Mesenchymal stem cell (in vitro differentiated cells and primary cell): Measurements from ENCODE around the gene R3HDM4.
A peak's percentile ranks its signal among the peaks of the same experiment; 100 is the strongest.

Source experiments
- DNase-seq: peaks from one replicate; pipeline ENCODE4 v3.0.0-alpha.2; 2013
- H2AFZ ChIP-seq: one replicate; pipeline ENCODE4 v1.6.1; 2013; ENCODE audit warnings: low read depth, mild to moderate bottlenecking, control low read depth, inconsistent platforms, low read length, moderate library complexity
- H2AK5ac ChIP-seq: 2 replicates; pipeline ENCODE4 v1.6.1; 2013; ENCODE audit warnings: low read length, moderate library complexity, mild to moderate bottlenecking, inconsistent platforms; ENCODE audit not compliant: severe bottlenecking
- H2BK120ac ChIP-seq: one replicate; pipeline ENCODE4 v1.6.1; 2013; ENCODE audit warnings: low read depth, mild to moderate bottlenecking, inconsistent platforms, low read length, moderate library complexity
- H2BK12ac ChIP-seq, 2 experiments: one replicate each; pipeline ENCODE4 v1.6.1; 2013; ENCODE audit warnings: inconsistent platforms in 2 of 2, low read length in 2 of 2, mild to moderate bottlenecking in 2 of 2, moderate library complexity in 2 of 2, control low read depth in 1 of 2
- H2BK15ac ChIP-seq: one replicate; pipeline ENCODE4 v1.6.1; 2013; ENCODE audit warnings: mild to moderate bottlenecking, low read depth, inconsistent platforms; ENCODE audit not compliant: poor library complexity, severe bottlenecking
- H2BK5ac ChIP-seq: 2 replicates; pipeline ENCODE4 v1.6.1; 2013; ENCODE audit warnings: low read depth, mild to moderate bottlenecking, low read length, control low read depth, inconsistent platforms; ENCODE audit not compliant: poor library complexity, severe bottlenecking
- H3K14ac ChIP-seq, 2 experiments: one replicate each; pipeline ENCODE4 v1.6.1; 2013; ENCODE audit warnings: inconsistent platforms in 2 of 2, low read length in 2 of 2, control low read depth in 1 of 2, mild to moderate bottlenecking in 1 of 2, moderate library complexity in 1 of 2
- H3K18ac ChIP-seq, 2 experiments: one replicate each; pipeline ENCODE4 v1.6.1; 2013; ENCODE audit warnings: inconsistent platforms in 2 of 2, low read length in 2 of 2, control low read depth in 1 of 2, low read depth in 1 of 2, mild to moderate bottlenecking in 1 of 2
- H3K23ac ChIP-seq, 2 experiments: one replicate each; pipeline ENCODE4 v1.6.1; 2013; ENCODE audit warnings: inconsistent platforms in 2 of 2, low read length in 2 of 2, mild to moderate bottlenecking in 2 of 2, moderate library complexity in 2 of 2, control low read depth in 1 of 2
- H3K27ac ChIP-seq: 2 replicates; pipeline ENCODE4 v1.5.1; 2013; ENCODE audit warnings: mild to moderate bottlenecking, moderate library complexity, low read length, control low read depth, inconsistent platforms; ENCODE audit not compliant: poor library complexity, severe bottlenecking
- H3K27me3 ChIP-seq, 2 experiments: 2 replicates each; pipeline versions ENCODE4 v1.6.1 to v1.7.0; 2013; ENCODE audit warnings: low read length in 2 of 2, mild to moderate bottlenecking in 2 of 2, moderate library complexity in 2 of 2, control low read depth in 1 of 2, inconsistent platforms in 1 of 2; ENCODE audit not compliant: control insufficient read depth in 1 of 2, insufficient read depth in 1 of 2
- H3K36me3 ChIP-seq, 2 experiments: 2 replicates each; pipeline versions ENCODE4 v1.6.1 to v1.7.0; 2013; ENCODE audit warnings: low read length in 2 of 2, control low read depth in 1 of 2, inconsistent platforms in 1 of 2, low read depth in 1 of 2, mild to moderate bottlenecking in 1 of 2; ENCODE audit not compliant: insufficient read depth in 2 of 2, control insufficient read depth in 1 of 2
- H3K4ac ChIP-seq, 2 experiments: one replicate each; pipeline ENCODE4 v1.6.1; 2013; ENCODE audit warnings: inconsistent platforms in 2 of 2, low read length in 2 of 2, mild to moderate bottlenecking in 2 of 2, moderate library complexity in 2 of 2, control low read depth in 1 of 2, low read depth in 1 of 2
- H3K4me1 ChIP-seq: 2 replicates; pipeline ENCODE4 v1.6.1; 2013; ENCODE audit warnings: low read depth, low read length, control low read depth; ENCODE audit not compliant: control insufficient read depth, insufficient read depth
- H3K4me2 ChIP-seq: 2 replicates; pipeline ENCODE4 v1.6.1; 2013; ENCODE audit warnings: low read length, mild to moderate bottlenecking, inconsistent platforms; ENCODE audit not compliant: poor library complexity, severe bottlenecking
- H3K4me3 ChIP-seq, 2 experiments: 2 replicates each; pipeline versions ENCODE4 v1.5.1 to v1.7.0; 2013; ENCODE audit warnings: low read length in 2 of 2, mild to moderate bottlenecking in 2 of 2, control low read depth in 1 of 2, low read depth in 1 of 2; ENCODE audit not compliant: insufficient read depth in 1 of 2
- H3K79me1 ChIP-seq: replicated peaks from 2 replicates; pipeline ENCODE4 v1.6.1; 2013; ENCODE audit warnings: mild to moderate bottlenecking, control low read depth, low read length, inconsistent platforms; ENCODE audit not compliant: poor library complexity, severe bottlenecking
- H3K9ac ChIP-seq: 2 replicates; pipeline ENCODE4 v1.7.0; 2013; ENCODE audit warnings: mild to moderate bottlenecking, low read length, moderate library complexity
- H3K9me3 ChIP-seq: 2 replicates; pipeline ENCODE4 v1.7.0; 2013; ENCODE audit warnings: mild to moderate bottlenecking, low read length; ENCODE audit not compliant: control insufficient read depth
- H4K8ac ChIP-seq: one replicate; pipeline ENCODE4 v1.6.1; 2013; ENCODE audit warnings: inconsistent platforms, mild to moderate bottlenecking, low read length, moderate library complexity
- H4K91ac ChIP-seq: one replicate; pipeline ENCODE4 v1.6.1; 2013; ENCODE audit warnings: mild to moderate bottlenecking, low read length, inconsistent platforms
- WGBS: methylation state at CpG from one replicate; pipeline ENCODE4 v1.1.7; 2013; ENCODE audit warnings: mixed read lengths; 5-methylcytosine and 5-hydroxymethylcytosine counted together

The R3HDM4 gene

GRCh38 chr19:919199-920050, 6.4 kb upstream of the R3HDM4 start:
- Histone ChIP-seq H2BK5ac (no peak overlapping the region), H3K4me2 (peak overlapping the region; percentile 45), H3K14ac (no peak overlapping the region), H3K27ac (no peak overlapping the region), H3K36me3 (no peaks in the 10 kb centered on the region), H3K79me1 (peaks cover 5% of the 10 kb centered on the region), H4K91ac (no peak overlapping the region), H3K4me1 (peaks cover 41% of the 10 kb centered on the region), H3K27me3 (peaks cover 40 to 42% of the 10 kb centered on the region in 2 experiments), H2AFZ (no peak overlapping the region), H3K4me3 (peak overlapping the region in 1 of 2 experiments; percentile 15), H3K23ac (peak overlapping the region in 1 of 2 experiments; percentile 72), H2AK5ac (no peak overlapping the region), H2BK15ac (no peak overlapping the region), H3K18ac (no peak overlapping the region), H3K4ac (no peak overlapping the region), H3K9me3 (no peaks in the 10 kb centered on the region), H2BK120ac (no peak overlapping the region), H2BK12ac (no peak overlapping the region), H3K9ac (no peak overlapping the region), H4K8ac (no peak overlapping the region)
- no peak for DNase-seq
- WGBS = 8% methylated on average over 68 of the region's 68 CpGs

- Histone ChIP-seq H2BK5ac (no peak overlapping the region), H3K23ac (peak overlapping the region in 1 of 2 experiments; percentile 9), H4K8ac (no peak overlapping the region), H2BK120ac (no peak overlapping the region), H2AK5ac (no peak overlapping the region), H3K9me3 (no peaks in the 10 kb centered on the region), H3K4ac (no peak overlapping the region), H3K14ac (no peak overlapping the region), H2BK12ac (no peak overlapping the region), H3K9ac (no peak overlapping the region), H4K91ac (no peak overlapping the region), H3K4me3 (peak overlapping the region in 1 of 2 experiments; percentile 20), H3K79me1 (peaks cover 4% of the 10 kb centered on the region), H3K36me3 (no peaks in the 10 kb centered on the region), H3K18ac (no peak overlapping the region), H3K27ac (no peak overlapping the region), H3K27me3 (peaks cover 40 to 42% of the 10 kb centered on the region in 2 experiments), H3K4me2 (no peak overlapping the region), H3K4me1 (peaks cover 38% of the 10 kb centered on the region), H2AFZ (no peak overlapping the region), H2BK15ac (no peak overlapping the region)
- 7% methylated on average over 46 of the region's 58 CpGs for WGBS
- DNase-seq = no peak
Observed at GRCh38 chr19:918481-919198, 5.6 kb upstream of the R3HDM4 start.

- Histone ChIP-seq H3K4me3 (no peak overlapping the region), H3K36me3 (no peaks in the 10 kb centered on the region), H2BK12ac (no peak overlapping the region), H2BK15ac (peak overlapping the region; percentile 80), H3K27ac (no peak overlapping the region), H2AFZ (no peak overlapping the region), H2BK120ac (no peak overlapping the region), H3K4ac (no peak overlapping the region), H3K9me3 (no peaks in the 10 kb centered on the region), H3K27me3 (peaks cover 40 to 42% of the 10 kb centered on the region in 2 experiments), H3K18ac (no peak overlapping the region), H4K8ac (no peak overlapping the region), H3K23ac (no peak overlapping the region), H2BK5ac (no peak overlapping the region), H3K4me1 (peaks cover 41% of the 10 kb centered on the region), H3K4me2 (no peak overlapping the region), H4K91ac (no peak overlapping the region), H3K79me1 (no peaks in the 10 kb centered on the region), H3K9ac (no peak overlapping the region), H2AK5ac (no peak overlapping the region), H3K14ac (no peak overlapping the region)
- DNase-seq = no peak
- 11% methylated on average over 12 of the region's 12 CpGs for WGBS
Observed at GRCh38 chr19:918152-918437, 5.1 kb upstream of the R3HDM4 start.
